ENCODE data around the gene RILPL2.
"Not testable (repeated sequence)": the region's sequence is repeated elsewhere in the genome, so short reads cannot be mapped to it uniquely, and the experiment has no call there.

RILPL2 gene

GRCh38 chr12:123472438-123472849 is 36.0 kb upstream of the RILPL2 start:
- no peaks in the 10 kb centered on the region for H3K9me3 ChIP-seq (replicated peaks; ENCODE audit: low read length)
- H3K36me3 ChIP-seq (ENCODE audit: insufficient read depth, low read length): peaks cover 43% of the 10 kb centered on the region

GRCh38 chr12:123471374-123472068 is 35.0 kb upstream of the RILPL2 start:
- peaks cover 41% of the 10 kb centered on the region for H3K36me3 ChIP-seq (ENCODE audit: insufficient read depth, low read length)

More at GRCh38 chr12:123472438-123472849, 36.0 kb upstream of the RILPL2 start:
- H3K4me2 ChIP-seq (ENCODE audit: low read length): no peak overlapping the region
- H3K9ac ChIP-seq (ENCODE audit: low read depth, low read length): no peak overlapping the region
- no peaks in the 10 kb centered on the region for H3K27me3 ChIP-seq (ENCODE audit: control insufficient read depth, insufficient read depth, low read length)
- no peak overlapping the region for H3K4me3 ChIP-seq (ENCODE audit: low read length)
- peaks cover 7% of the 10 kb centered on the region for H3K4me1 ChIP-seq (ENCODE audit: control insufficient read depth, insufficient read depth, low read length)

DNA sequence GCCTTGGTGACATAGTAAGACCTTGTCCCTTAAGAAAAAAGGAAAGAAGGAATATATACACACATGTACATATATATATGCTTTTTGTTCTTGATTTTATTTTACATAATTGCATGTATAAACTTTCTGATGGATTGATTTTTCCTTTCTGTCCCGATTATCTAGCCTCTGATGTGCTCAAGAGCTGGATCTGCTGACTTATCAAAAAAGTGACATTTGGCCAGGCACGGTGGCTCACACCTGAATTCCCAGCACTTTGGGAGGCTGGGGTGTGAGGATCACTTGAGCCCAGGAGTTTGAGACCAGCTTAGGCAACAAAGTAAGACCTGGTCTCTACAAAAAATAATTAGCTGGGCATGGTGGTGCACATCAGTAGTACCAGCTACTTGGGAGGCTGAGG is 33.5 kb upstream of the RILPL2 start:
- no peaks in the 10 kb centered on the region for H3K9me3 ChIP-seq (replicated peaks; ENCODE audit: low read length)
- H3K4me2 ChIP-seq (ENCODE audit: low read length): no peak overlapping the region
- H3K36me3 ChIP-seq (ENCODE audit: insufficient read depth, low read length): peaks cover 51% of the 10 kb centered on the region
- no peaks in the 10 kb centered on the region for H3K27me3 ChIP-seq (ENCODE audit: control insufficient read depth, insufficient read depth, low read length)
- H3K4me3 ChIP-seq (ENCODE audit: low read length): no peak overlapping the region
- no peak overlapping the region for H3K9ac ChIP-seq (ENCODE audit: low read depth, low read length)
- H3K4me1 ChIP-seq (ENCODE audit: control insufficient read depth, insufficient read depth, low read length): peaks cover 7% of the 10 kb centered on the region

More at GRCh38 chr12:123471374-123472068, 35.0 kb upstream of the RILPL2 start:
- Histone ChIP-seq H3K4me1 (ENCODE audit: control insufficient read depth, insufficient read depth, low read length) (peaks cover 7% of the 10 kb centered on the region), H3K9ac (ENCODE audit: low read depth, low read length) (no peak overlapping the region), H3K9me3 (replicated peaks; ENCODE audit: low read length) (no peaks in the 10 kb centered on the region), H3K4me2 (ENCODE audit: low read length) (no peak overlapping the region), H3K27me3 (ENCODE audit: control insufficient read depth, insufficient read depth, low read length) (no peaks in the 10 kb centered on the region), H3K4me3 (ENCODE audit: low read length) (no peak overlapping the region)

- Histone ChIP-seq H3K9me3 (replicated peaks; ENCODE audit: low read length) (no peaks in the 10 kb centered on the region), H3K36me3 (ENCODE audit: insufficient read depth, low read length) (peaks cover 52% of the 10 kb centered on the region), H3K4me3 (ENCODE audit: low read length) (no peak overlapping the region), H3K9ac (ENCODE audit: low read depth, low read length) (no peak overlapping the region), H3K4me2 (ENCODE audit: low read length) (no peak overlapping the region), H3K4me1 (ENCODE audit: control insufficient read depth, insufficient read depth, low read length) (peaks cover 7% of the 10 kb centered on the region), H3K27me3 (ENCODE audit: control insufficient read depth, insufficient read depth, low read length) (no peaks in the 10 kb centered on the region)
Observed at GRCh38 chr12:123468786-123469185, 32.3 kb upstream of the RILPL2 start.

DNA sequence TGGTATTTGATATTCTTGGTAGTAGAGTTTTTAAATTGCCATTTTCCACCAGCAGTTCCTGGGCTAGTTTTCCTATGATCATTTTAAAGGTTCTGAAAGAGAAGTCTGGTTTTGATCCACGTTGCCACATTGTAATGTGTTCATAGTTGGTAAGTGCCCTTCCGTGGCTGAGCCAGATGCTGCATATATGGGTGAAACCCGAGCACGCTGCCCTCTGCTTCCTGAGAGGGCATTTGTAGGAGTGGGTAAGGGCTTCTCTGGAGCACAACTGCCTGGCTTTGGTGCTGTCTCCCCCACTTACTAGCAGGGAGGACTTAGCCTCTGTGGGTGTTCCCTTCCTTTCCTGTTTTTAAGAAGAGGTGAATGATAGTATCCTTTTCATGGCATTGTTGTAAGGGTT is 28.6 kb upstream of the RILPL2 start:
- peaks cover 41% of the 10 kb centered on the region for H3K36me3 ChIP-seq (ENCODE audit: insufficient read depth, low read length)
- no peak overlapping the region for H3K4me3 ChIP-seq (ENCODE audit: low read length)
- no peak overlapping the region for H3K9ac ChIP-seq (ENCODE audit: low read depth, low read length)
- no peaks in the 10 kb centered on the region for H3K9me3 ChIP-seq (replicated peaks; ENCODE audit: low read length)
- no peaks in the 10 kb centered on the region for H3K4me1 ChIP-seq (ENCODE audit: control insufficient read depth, insufficient read depth, low read length)
- H3K27me3 ChIP-seq (ENCODE audit: control insufficient read depth, insufficient read depth, low read length): no peaks in the 10 kb centered on the region
- H3K4me2 ChIP-seq (ENCODE audit: low read length): no peak overlapping the region

DNA sequence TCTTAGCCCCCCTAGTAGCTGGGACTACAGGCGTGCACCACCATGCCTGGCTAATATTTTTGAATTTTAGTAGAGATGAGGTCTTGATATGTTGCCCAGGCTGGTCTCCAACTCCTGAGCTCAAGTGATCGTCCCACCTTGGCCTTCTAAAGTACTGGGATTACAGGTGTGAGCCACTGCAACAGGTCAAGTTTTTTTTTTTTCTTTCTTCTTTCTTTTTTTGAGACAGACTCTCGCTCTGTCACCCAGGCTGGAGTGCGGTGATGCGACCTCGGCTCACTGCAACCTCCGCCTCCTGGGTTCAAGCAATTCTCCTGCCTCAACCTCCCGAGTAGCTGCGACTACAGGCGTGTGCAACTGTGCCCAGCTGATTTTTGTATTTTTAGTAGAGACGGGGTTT is 26.7 kb upstream of the RILPL2 start:
- H3K4me3 ChIP-seq (ENCODE audit: low read length); H3K9ac ChIP-seq (ENCODE audit: low read depth, low read length); H3K27me3 ChIP-seq (ENCODE audit: control insufficient read depth, insufficient read depth, low read length); H3K4me2 ChIP-seq (ENCODE audit: low read length); H3K9me3 ChIP-seq (replicated peaks; ENCODE audit: low read length); H3K4me1 ChIP-seq (ENCODE audit: control insufficient read depth, insufficient read depth, low read length): not testable (repeated sequence)
- H3K36me3 ChIP-seq (ENCODE audit: insufficient read depth, low read length): peaks cover 28% of the 10 kb centered on the region

- Histone ChIP-seq H3K4me2 (ENCODE audit: low read length) (peak within 1 kb of the TSS; percentile 91), H3K4me3 (ENCODE audit: low read length) (peak within 1 kb of the TSS; percentile 98), H3K36me3 (ENCODE audit: insufficient read depth, low read length) (peaks cover 3% of the 10 kb centered on the region), H3K4me1 (ENCODE audit: control insufficient read depth, insufficient read depth, low read length) (peaks cover 9% of the 10 kb centered on the region), H3K9me3 (replicated peaks; ENCODE audit: low read length) (no peaks in the 10 kb centered on the region), H3K9ac (ENCODE audit: low read depth, low read length) (peak within 1 kb of the TSS; percentile 100), H3K27me3 (ENCODE audit: control insufficient read depth, insufficient read depth, low read length) (no peaks in the 10 kb centered on the region)
Observed at GRCh38 chr12:123457980-123458779, 21.7 kb upstream of the RILPL2 start, which contains the start of gene SNRNP35. Gene SNRNP35 (plus strand): TSS chr12:123458139. CDS start chr12:123465541, 7,402 bp downstream.

DNA sequence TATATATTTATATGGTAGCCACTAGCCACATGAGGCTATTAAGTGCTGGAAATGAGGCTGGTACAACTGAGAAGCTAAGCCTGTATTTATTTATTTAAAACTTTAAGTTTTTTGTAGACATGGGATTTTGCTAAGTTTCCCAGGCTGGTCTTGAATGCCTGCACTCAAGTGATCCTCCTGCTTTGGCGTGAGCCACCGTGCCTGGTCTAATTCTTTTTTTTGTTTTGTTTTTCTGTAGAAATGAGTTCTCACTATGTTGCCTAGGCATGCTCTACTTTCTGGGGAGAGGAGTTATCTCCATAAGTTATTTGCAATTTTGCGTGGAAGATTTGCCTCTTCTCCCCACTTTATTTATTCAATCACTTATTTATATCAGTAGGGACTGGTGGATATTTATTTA is 16.7 kb upstream of the RILPL2 start:
- peaks cover 4% of the 10 kb centered on the region for H3K4me1 ChIP-seq (ENCODE audit: control insufficient read depth, insufficient read depth, low read length)
- H3K27me3 ChIP-seq (ENCODE audit: control insufficient read depth, insufficient read depth, low read length): no peaks in the 10 kb centered on the region
- no peak overlapping the region for H3K4me2 ChIP-seq (ENCODE audit: low read length)
- no peak overlapping the region for H3K4me3 ChIP-seq (ENCODE audit: low read length)
- no peak overlapping the region for H3K9ac ChIP-seq (ENCODE audit: low read depth, low read length)
- no peaks in the 10 kb centered on the region for H3K36me3 ChIP-seq (ENCODE audit: insufficient read depth, low read length)
- no peaks in the 10 kb centered on the region for H3K9me3 ChIP-seq (replicated peaks; ENCODE audit: low read length)

DNA sequence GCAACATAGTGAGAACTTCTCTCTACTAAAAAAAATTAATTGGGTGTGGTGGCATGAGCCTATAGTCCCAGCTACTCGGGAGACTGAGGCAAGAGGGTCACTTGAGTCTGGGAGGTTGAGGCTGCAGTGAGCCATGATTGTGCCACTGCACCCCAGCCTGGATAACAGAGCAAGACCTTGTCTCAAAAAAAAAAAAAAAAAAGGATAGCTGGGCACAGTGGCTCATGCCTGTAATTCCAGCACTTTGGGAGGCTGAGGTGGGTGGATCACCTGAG is 15.7 kb upstream of the RILPL2 start:
- not testable (repeated sequence) for H3K9me3 ChIP-seq (replicated peaks; ENCODE audit: low read length); H3K9ac ChIP-seq (ENCODE audit: low read depth, low read length); H3K4me3 ChIP-seq (ENCODE audit: low read length); H3K36me3 ChIP-seq (ENCODE audit: insufficient read depth, low read length); H3K4me2 ChIP-seq (ENCODE audit: low read length); H3K27me3 ChIP-seq (ENCODE audit: control insufficient read depth, insufficient read depth, low read length); H3K4me1 ChIP-seq (ENCODE audit: control insufficient read depth, insufficient read depth, low read length)

DNA sequence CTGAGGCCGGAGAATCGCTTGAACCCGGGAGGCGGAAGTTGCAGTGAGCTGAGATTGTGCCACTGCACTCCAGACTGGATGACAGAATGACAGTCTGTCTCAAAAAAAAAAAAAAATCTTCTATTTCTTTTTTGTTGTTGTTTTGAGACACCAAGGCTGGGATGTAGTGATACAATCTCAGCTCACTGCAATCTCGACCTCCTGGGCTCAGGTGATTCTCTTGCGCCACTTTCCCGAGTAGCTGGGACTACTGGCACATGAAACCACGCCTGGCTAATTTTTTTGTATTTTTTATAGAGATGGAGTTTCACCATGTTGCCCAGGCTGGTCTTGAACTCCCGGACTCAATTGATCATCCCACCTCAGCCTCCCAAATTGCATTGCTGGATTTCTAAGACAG is 14.2 kb upstream of the RILPL2 start:
- no peak overlapping the region for H3K4me2 ChIP-seq (ENCODE audit: low read length)
- H3K4me3 ChIP-seq (ENCODE audit: low read length): no peak overlapping the region
- no peak overlapping the region for H3K9ac ChIP-seq (ENCODE audit: low read depth, low read length)
- no peaks in the 10 kb centered on the region for H3K9me3 ChIP-seq (replicated peaks; ENCODE audit: low read length)
- H3K4me1 ChIP-seq (ENCODE audit: control insufficient read depth, insufficient read depth, low read length): peaks cover 12% of the 10 kb centered on the region
- no peaks in the 10 kb centered on the region for H3K36me3 ChIP-seq (ENCODE audit: insufficient read depth, low read length)
- no peaks in the 10 kb centered on the region for H3K27me3 ChIP-seq (ENCODE audit: control insufficient read depth, insufficient read depth, low read length)

- Histone ChIP-seq H3K4me3 (ENCODE audit: low read length) (no peak overlapping the region), H3K9ac (ENCODE audit: low read depth, low read length) (no peak overlapping the region), H3K27me3 (ENCODE audit: control insufficient read depth, insufficient read depth, low read length) (no peaks in the 10 kb centered on the region), H3K4me1 (ENCODE audit: control insufficient read depth, insufficient read depth, low read length) (peaks cover 16% of the 10 kb centered on the region), H3K36me3 (ENCODE audit: insufficient read depth, low read length) (no peaks in the 10 kb centered on the region), H3K9me3 (replicated peaks; ENCODE audit: low read length) (no peaks in the 10 kb centered on the region), H3K4me2 (ENCODE audit: low read length) (no peak overlapping the region)
Observed at GRCh38 chr12:123449856-123450255, 13.4 kb upstream of the RILPL2 start.

Measured in skeletal muscle satellite cell (primary cell).